GM12801 (cell line): ENCODE measurements around the gene FAM120A.

Experiments used
- TF ChIP-seq, protein P1 (sequence below): IDR thresholded peaks from one replicate; pipeline ENCODE4 v1.5.1; 2011; ENCODE audit warnings: control low read depth; ENCODE audit not compliant: insufficient read length; ENCODE audit errors: extremely low read depth

The FAM120A gene

DNA sequence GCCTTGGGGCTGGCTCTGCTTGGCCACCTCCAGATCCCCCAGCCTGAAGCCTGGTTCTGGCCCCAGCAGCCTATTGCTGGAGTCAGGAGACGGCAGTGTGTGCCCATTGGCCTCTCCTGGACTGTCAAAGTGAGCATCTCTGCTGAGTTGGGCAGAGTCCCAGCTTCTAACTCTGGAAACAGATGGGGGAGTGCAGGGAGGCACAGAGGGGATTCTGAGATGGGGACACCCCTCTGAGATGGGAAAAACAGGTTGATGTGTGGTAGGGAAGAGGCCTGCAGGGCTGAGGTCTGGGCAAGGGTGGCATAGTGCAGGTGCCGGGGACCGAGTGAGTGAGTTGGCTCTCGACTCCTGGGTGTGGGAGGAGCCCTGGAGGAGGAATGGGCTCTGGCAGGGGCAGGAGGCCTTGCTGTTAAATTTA, 152.4 kb downstream of the FAM120A start:
- TF ChIP-seq, protein P1, sequence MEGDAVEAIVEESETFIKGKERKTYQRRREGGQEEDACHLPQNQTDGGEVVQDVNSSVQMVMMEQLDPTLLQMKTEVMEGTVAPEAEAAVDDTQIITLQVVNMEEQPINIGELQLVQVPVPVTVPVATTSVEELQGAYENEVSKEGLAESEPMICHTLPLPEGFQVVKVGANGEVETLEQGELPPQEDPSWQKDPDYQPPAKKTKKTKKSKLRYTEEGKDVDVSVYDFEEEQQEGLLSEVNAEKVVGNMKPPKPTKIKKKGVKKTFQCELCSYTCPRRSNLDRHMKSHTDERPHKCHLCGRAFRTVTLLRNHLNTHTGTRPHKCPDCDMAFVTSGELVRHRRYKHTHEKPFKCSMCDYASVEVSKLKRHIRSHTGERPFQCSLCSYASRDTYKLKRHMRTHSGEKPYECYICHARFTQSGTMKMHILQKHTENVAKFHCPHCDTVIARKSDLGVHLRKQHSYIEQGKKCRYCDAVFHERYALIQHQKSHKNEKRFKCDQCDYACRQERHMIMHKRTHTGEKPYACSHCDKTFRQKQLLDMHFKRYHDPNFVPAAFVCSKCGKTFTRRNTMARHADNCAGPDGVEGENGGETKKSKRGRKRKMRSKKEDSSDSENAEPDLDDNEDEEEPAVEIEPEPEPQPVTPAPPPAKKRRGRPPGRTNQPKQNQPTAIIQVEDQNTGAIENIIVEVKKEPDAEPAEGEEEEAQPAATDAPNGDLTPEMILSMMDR, result no peak

DNA sequence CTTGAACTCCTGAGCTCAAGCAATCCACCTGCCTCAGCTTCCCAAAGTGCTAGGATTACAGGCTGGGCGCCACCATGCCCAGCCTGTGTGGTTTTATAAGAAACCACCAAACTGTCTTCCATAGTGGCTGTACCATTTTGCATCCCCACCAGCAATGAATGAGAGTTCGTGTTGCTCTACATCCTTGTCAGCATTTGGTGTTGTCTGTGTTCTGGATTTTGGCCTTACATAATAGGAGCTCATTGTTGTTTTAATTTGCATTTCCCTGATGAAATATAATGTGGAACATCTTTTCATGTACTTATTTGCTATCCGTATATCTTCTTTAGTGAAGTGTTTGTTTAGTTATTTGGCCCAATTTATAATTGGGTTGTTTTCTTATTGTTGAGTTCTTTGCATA, 154.7 kb downstream of the FAM120A start:
- TF ChIP-seq, protein P1, result no peak

DNA sequence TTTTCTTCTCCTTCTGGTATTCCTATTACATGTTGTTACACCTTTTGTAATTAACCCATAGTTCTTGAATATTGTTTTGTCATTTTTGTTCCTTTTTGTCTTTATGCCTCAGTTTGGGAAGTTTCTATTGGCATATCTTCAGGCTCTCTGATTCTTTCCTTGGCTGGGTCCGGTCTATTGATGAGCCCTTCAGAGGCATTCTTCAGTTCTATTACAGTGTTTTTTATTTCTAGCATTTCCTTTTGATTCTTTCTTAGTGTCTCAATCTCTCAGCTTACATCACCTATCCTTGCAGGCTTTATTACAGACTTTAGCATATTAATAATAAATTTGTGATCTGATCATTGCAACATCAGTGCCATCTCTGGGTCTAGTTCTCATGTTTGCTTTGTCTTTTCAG, 158.7 kb downstream of the FAM120A start:
- TF ChIP-seq, protein P1, result no peak

DNA sequence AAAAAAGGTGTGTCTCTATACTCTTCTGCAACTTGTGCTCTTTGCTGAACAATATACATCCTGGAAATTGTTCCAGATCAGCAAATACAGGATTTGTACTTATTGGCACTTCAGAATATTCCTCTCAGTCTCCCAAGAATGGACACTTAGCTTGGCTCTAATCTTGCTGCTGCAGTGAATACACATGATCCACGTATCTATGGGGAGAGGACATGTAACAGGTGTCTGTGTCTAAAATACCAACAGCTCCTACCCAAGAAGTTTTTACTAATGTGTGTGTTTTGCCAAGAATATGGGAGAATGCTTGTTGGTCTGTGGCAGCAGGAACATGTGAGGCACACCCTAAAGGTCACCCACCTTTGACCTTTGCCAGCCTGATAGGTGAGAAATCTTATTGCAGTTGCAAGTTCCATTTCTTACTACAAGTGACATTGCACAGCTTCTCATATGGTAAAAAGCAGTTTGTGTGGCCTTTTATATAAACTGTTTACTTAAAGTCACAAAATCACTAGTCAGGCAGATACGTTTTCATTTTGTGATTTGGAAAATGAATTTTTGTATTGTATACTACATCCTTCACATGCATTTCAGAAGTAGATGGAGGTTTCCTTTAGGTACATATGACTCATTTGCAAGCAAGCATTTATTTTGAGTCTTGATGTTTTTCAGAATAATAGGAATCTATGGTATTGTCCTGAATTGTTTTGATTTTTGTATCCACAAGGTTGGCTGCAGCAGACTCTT, 160.7 kb downstream of the FAM120A start:
- TF ChIP-seq, protein P1, result no peak

DNA sequence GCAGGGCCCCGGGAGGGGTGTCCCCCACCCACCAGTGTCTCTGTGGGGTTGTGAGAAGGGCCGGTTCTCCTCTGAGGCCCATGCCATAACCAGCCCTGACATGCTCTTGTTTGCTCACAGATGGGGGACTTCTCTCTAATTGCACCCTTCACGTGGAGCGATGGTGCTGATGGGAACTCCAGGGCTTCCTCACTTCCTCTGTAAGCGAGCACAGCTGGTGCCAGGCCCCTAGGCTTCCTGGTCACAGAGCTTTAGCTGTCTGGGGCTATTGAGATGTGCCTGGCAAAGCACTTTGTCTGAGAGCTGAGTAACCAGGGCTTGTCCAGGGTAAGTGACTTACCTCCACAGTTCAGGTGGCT, 161.3 kb downstream of the FAM120A start:
- TF ChIP-seq, protein P1, result no peak

DNA sequence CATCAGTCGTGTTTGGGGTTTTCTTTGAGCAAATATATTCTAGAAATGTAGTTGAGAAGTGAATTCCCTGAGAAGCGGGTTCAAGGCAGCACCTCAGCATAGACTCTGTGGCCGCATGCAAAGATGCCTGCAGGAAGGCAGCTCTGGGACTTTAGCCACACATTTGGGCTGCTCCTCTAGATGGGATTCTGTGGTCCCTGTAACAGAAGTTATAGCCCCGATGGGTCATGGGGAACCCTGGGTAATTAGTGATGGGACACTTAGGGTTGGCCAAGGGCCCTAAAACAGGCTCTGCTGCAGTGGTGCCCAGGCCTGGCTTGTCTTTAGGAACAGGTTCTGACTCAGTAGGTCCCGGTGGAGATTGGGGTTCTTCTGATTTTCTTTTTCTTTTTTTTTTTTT, 161.7 kb downstream of the FAM120A start:
- TF ChIP-seq, protein P1, result no peak

DNA sequence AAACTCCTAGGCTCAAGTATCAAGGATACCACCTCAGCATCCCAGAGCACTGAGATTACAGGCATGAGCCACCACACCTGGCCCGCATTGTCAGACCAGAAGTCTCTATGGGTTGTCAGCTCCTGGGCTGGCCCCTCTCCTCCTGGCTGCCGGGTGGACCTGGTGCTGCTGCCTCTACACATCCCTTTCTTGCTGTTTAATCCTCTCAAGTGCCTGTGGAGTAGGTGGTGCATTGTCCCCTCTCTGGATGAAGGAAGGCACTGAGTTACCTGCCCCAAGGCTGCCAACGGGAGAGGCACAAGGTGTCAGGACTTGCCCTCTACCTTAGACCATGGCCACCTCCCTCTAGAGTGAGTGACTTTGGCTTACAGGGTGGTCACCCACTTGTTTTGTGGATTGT, 162.3 kb downstream of the FAM120A start:
- TF ChIP-seq, protein P1, result no peak
